Muscle of leg (tissue), 11 donors: ENCODE data around the gene CTTNBP2. TPM values are rescaled to one million over a fixed set of nuclear protein-coding genes. Genes with fewer than 3 reads are reported as not detected.

Source experiments
- DNase-seq: peaks from one replicate; pipeline ENCODE4 v3.0.0; 2013
- H3K27ac ChIP-seq: one replicate; pipeline ENCODE4 v1.5.1; 2013; ENCODE audit warnings: mild to moderate bottlenecking, low read length, control low read depth
- H3K27me3 ChIP-seq: one replicate; pipeline ENCODE4 v1.6.1; 2013; ENCODE audit warnings: low read length; ENCODE audit not compliant: control insufficient read depth, insufficient read depth
- H3K36me3 ChIP-seq: one replicate; pipeline ENCODE4 v1.6.1; 2013; ENCODE audit warnings: low read length; ENCODE audit not compliant: control insufficient read depth, insufficient read depth
- H3K4me1 ChIP-seq: one replicate; pipeline ENCODE4 v1.6.1; 2013; ENCODE audit warnings: low read length; ENCODE audit not compliant: control insufficient read depth, insufficient read depth
- H3K4me3 ChIP-seq: one replicate; pipeline ENCODE4 v1.5.1; 2013; ENCODE audit warnings: low read length, control low read depth
- H3K9me3 ChIP-seq: replicated peaks from 2 replicates; pipeline ENCODE4 v1.6.1; 2013; ENCODE audit warnings: low read depth, low read length; ENCODE audit not compliant: control insufficient read depth
- WGBS: methylation state at CpG from one replicate; pipeline ENCODE4 v1.1.5; 2013; ENCODE audit warnings: missing lambda C conversion rate; ENCODE audit not compliant: insufficient coverage; 5-methylcytosine and 5-hydroxymethylcytosine counted together
- polyA plus RNA-seq, 8 donors: library from polyadenylated mRNA; unstranded; fragments of 120-200 nt; gene quantifications; one replicate each; pipeline versions ENCODE4 v1.2.1 to v1.2.3, GENCODE V29; 2013; ENCODE audit warnings: inconsistent platforms in 1 of 8, low replicate concordance in 1 of 8; ENCODE audit not compliant: insufficient read length in 8 of 8, insufficient read depth in 1 of 8
- total RNA-seq: library from RNA; stranded (reverse); fragments of 120-200 nt; gene quantifications from one replicate; pipeline ENCODE4 v1.2.4, GENCODE V29; 2013

CTTNBP2 gene
- total and polyA plus RNA-seq, 9 donors, result 0.71 to 4.3 (median 1.9) TPM

- Histone ChIP-seq H3K27me3 (no peaks in the 10 kb centered on the region), H3K36me3 (no peaks in the 10 kb centered on the region), H3K4me3 (no peak overlapping the region), H3K9me3 (no peaks in the 10 kb centered on the region), H3K27ac (no peak overlapping the region), H3K4me1 (no peaks in the 10 kb centered on the region)
- no CpG with 5 or more reads among the region's 1 CpG for WGBS
- DNase-seq, result no peak
Measured at GRCh38 chr7:117666031-117666430, 207.2 kb downstream of the CTTNBP2 start.

- H3K36me3 ChIP-seq, result no peaks in the 10 kb centered on the region
- no peak overlapping the region for H3K4me3 ChIP-seq
- H3K27ac ChIP-seq, result no peak overlapping the region
- no peaks in the 10 kb centered on the region for H3K4me1 ChIP-seq
- no peaks in the 10 kb centered on the region for H3K9me3 ChIP-seq
- H3K27me3 ChIP-seq, result no peaks in the 10 kb centered on the region
- DNase-seq, result no peak
Measured at GRCh38 chr7:117665368-117665767, 207.9 kb downstream of the CTTNBP2 start.

- Histone ChIP-seq H3K36me3 (no peaks in the 10 kb centered on the region), H3K27me3 (no peaks in the 10 kb centered on the region), H3K9me3 (no peaks in the 10 kb centered on the region), H3K4me1 (no peaks in the 10 kb centered on the region), H3K27ac (no peak overlapping the region), H3K4me3 (no peak overlapping the region)
- 100% methylated on average over 1 of the region's 3 CpGs for WGBS
- DNase-seq, result no peak
Measured at GRCh38 chr7:117664047-117664446, 209.2 kb downstream of the CTTNBP2 start.

- H3K4me1 ChIP-seq, result no peaks in the 10 kb centered on the region
- H3K36me3 ChIP-seq, result no peaks in the 10 kb centered on the region
- no peak for DNase-seq
- WGBS, result no CpG with 5 or more reads among the region's 2 CpGs
- no peak overlapping the region for H3K4me3 ChIP-seq
- H3K27me3 ChIP-seq, result no peaks in the 10 kb centered on the region
- H3K9me3 ChIP-seq, result no peaks in the 10 kb centered on the region
- H3K27ac ChIP-seq, result no peak overlapping the region
Measured at GRCh38 chr7:117661328-117661727, 211.9 kb downstream of the CTTNBP2 start.
